Measurements from ENCODE around the gene ZNF555. TPM values are rescaled to one million over a fixed set of nuclear protein-coding genes. Genes with fewer than 3 reads are reported as not detected.

ZNF555 gene
- total and polyA plus RNA-seq, 9 of the 15 experiments (the other 6 are each of a cell fraction or from before 2014, with no cell fraction given), result 2.0 to 6.7 (median 5.4) TPM

- BruUV-seq (replicated peaks), result no TSS peak
- Histone ChIP-seq H3K4me1 (replicated peaks in 1 of 2; ENCODE audit: control insufficient read depth in 2 of 2, insufficient read depth in 2 of 2, low read length in 2 of 2) (peaks cover 0 to 13% of the 10 kb centered on the region in 2 experiments; a peak in 2 of 5 replicates), H3K27me3 (ENCODE audit: control insufficient read depth in 2 of 2, insufficient read depth in 2 of 2, low read length in 2 of 2) (peaks cover 0 to 4% of the 10 kb centered on the region in 2 experiments; a peak in 1 of 5 replicates), H3K4me3 (no peak overlapping the region), H4K20me1 (replicated peaks; ENCODE audit: control insufficient read depth, insufficient read depth, low read length) (no peaks in the 10 kb centered on the region), H3K9me1 (ENCODE audit: control insufficient read depth, insufficient read depth, low read length) (no peaks in the 10 kb centered on the region), H3K4me2 (ENCODE audit: insufficient read depth, low read length) (no peak overlapping the region), H3K9me3 (replicated peaks; ENCODE audit: control insufficient read depth, insufficient read depth, low read depth, low read length) (peaks cover 7% of the 10 kb centered on the region; the same call in 1 of the 2 replicates), H3K27ac (ENCODE audit: extremely low read depth, low read depth, low read length) (no peak overlapping the region), H2AFZ (ENCODE audit: low read depth, low read length) (no peak overlapping the region), H3K9ac (ENCODE audit: insufficient read depth in 1 of 2, low read depth in 2 of 2, low read length in 2 of 2) (no peak overlapping the region), H3K36me3 (ENCODE audit: control insufficient read depth, insufficient read depth, low read length) (no peaks in the 10 kb centered on the region), H3K79me2 (ENCODE audit: control insufficient read depth, insufficient read depth, low read length) (peaks cover 9% of the 10 kb centered on the region)
- CTCF ChIA-PET (ENCODE audit: low intra/inter-chr PET ratio), result no interaction called here
- intact Hi-C loops (cut with micrococcal nuclease), result no loop called here
- POLR2A ChIA-PET, result no interaction called here
- WGBS (ENCODE audit: insufficient coverage, low coverage, missing lambda C conversion rate), result 33% methylated on average over 8 of the region's 8 CpGs
- ATAC-seq (no peak), FAIRE-seq (no peak), DNase-seq (ENCODE audit: extremely low read depth in 1 of 4, low spot score in 3 of 4) (no peak)
- TF ChIP-seq ZEB2 (IDR thresholded peaks at IDR 0.05) (no peak), TRIM24 (IDR thresholded peaks at IDR 0.05) (peak in 1 of 2 experiments; percentile 25; a peak in 1 of 4 replicates), ZNF75A (CRISPR knock-in tag; IDR thresholded peaks at IDR 0.05) (peak; percentile 90), ZNF589 (CRISPR knock-in tag; IDR thresholded peaks at IDR 0.05; ENCODE audit: low read depth) (no peak), CBX3 (IDR thresholded peaks at IDR 0.05; ENCODE audit: borderline replicate concordance in 1 of 2, low read length in 2 of 2) (peak in 1 of 2 experiments; percentile 68; a peak in 1 of 3 replicates), TRIM28 (IDR thresholded peaks at IDR 0.05) (peak; percentile 81; the same call in 1 of the 2 replicates)
- in situ Hi-C loops (cut with MboI), result no loop called here
Observed at GRCh38 chr19:2896694-2897093, 55.4 kb downstream of the ZNF555 start.

Data from K562 (cell line).